Ishikawa (cell line): ENCODE results near the gene SHMT2.

Experiments used
- CEBPB ChIP-seq: IDR thresholded peaks from 2 replicates; pipeline ENCODE4 v1.6.1; 2012
- FOXM1 ChIP-seq: IDR thresholded peaks from 2 replicates; pipeline ENCODE4 v1.6.1; 2012; ENCODE audit warnings: low read depth, borderline replicate concordance
- RAD21 ChIP-seq: IDR thresholded peaks from 2 replicates; pipeline ENCODE4 v1.6.1; 2012; ENCODE audit warnings: low read depth
- TEAD4 ChIP-seq: IDR thresholded peaks from 2 replicates; pipeline ENCODE4 v1.6.1; 2012

- TF ChIP-seq RAD21 (no peak), FOXM1 (no peak), TEAD4 (no peak), CEBPB (no peak)
Measured at GRCh38 chr12:57272337-57273151, 43.0 kb downstream of the SHMT2 start.
